Urinary bladder (tissue), 4 donors: ENCODE data around the gene GPR158. TPM values are rescaled to one million over a fixed set of nuclear protein-coding genes. Genes with fewer than 3 reads are reported as not detected.

Source experiments
- DNase-seq: peaks from one replicate; pipeline ENCODE4 v3.0.0-alpha.2; 2015; ENCODE audit errors: extremely low spot score
- H3K27ac ChIP-seq: one replicate; pipeline ENCODE4 v1.5.1; 2013; ENCODE audit warnings: low read depth, mild to moderate bottlenecking, moderate library complexity
- H3K36me3 ChIP-seq: one replicate; pipeline ENCODE4 v1.6.1; 2013; ENCODE audit warnings: mild to moderate bottlenecking, moderate library complexity; ENCODE audit not compliant: insufficient read depth
- H3K4me1 ChIP-seq: one replicate; pipeline ENCODE4 v1.6.1; 2013; ENCODE audit warnings: mild to moderate bottlenecking, moderate library complexity; ENCODE audit not compliant: insufficient read depth
- H3K4me3 ChIP-seq: one replicate; pipeline ENCODE4 v1.5.1; 2013; ENCODE audit warnings: low read depth, low read length
- whole genome bisulfite sequencing: extraction: QIAGEN DNeasy Blood & Tissue Kit; methylation state at CpG from one replicate; pipeline ENCODE4 v1.1.7; 2013; 5-methylcytosine and 5-hydroxymethylcytosine counted together
- polyA plus RNA-seq: library from polyadenylated mRNA; stranded (reverse); fragments of 200-250 nt; gene quantifications from one replicate; pipeline ENCODE4 v1.2.3, GENCODE V29; 2013
- total RNA-seq: library from RNA; depleted of rRNA; stranded (reverse); fragments of >200 nt; gene quantifications from one replicate; pipeline ENCODE4 v1.2.3, GENCODE V29; 2014
- donor health status: healthy with polysubstance abuse.
- donor health status: healthy.

The GPR158 gene
- total and polyA plus RNA-seq, 2 donors, result 0.14 to 0.69 TPM

DNA sequence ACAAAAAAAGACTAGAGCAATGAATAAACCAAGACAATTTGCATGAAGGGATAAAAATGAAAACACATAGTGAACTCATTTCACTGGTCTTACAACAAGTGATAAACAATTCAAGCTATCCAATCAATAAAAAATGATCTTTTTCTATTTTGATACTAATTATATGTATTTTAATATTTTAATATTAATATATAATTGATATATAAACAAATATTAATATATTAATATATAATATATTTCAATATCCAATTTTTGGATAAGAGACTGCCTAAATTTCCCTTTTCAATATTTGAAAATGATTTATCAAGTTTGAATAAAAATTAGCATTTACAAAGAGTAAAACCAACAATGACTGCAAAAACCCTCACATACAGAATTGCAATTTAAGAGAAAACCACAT, 317.9 kb downstream of the GPR158 start:
- DNase-seq, result no peak
- Histone ChIP-seq H3K4me1 (no peaks in the 10 kb centered on the region), H3K27ac (no peak overlapping the region), H3K36me3 (no peaks in the 10 kb centered on the region), H3K4me3 (no peak overlapping the region)

- Histone ChIP-seq H3K36me3 (no peaks in the 10 kb centered on the region), H3K4me1 (no peaks in the 10 kb centered on the region), H3K4me3 (no peak overlapping the region), H3K27ac (no peak overlapping the region)
- DNase-seq, result no peak
- 13% methylated on average over 4 of the region's 4 CpGs for WGBS
These were observed 318.5 kb downstream of the GPR158 start for GRCh38 chr10:25493122-25493893.

DNA sequence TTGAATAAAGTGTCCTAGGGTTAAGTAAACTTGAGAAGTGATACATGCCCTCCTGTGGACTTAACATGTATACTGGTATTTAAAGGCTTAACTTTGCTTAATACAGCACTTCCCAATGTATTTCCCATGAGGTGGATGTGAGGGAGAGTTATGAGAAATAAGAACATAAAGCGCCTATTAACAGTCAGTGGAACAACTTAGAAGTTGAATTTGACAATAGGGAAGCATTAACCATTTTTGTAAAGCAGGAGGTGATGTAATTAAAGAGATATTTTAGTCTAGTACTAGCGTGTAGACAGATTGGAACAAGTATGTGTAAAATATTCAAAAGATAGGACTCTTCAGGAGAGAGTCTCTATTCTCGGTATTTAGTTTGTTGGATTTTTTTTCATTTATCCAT, 322.4 kb downstream of the GPR158 start:
- WGBS, result 64% methylated on average over 3 of the region's 3 CpGs
- Histone ChIP-seq H3K4me3 (no peak overlapping the region), H3K4me1 (no peaks in the 10 kb centered on the region), H3K36me3 (no peaks in the 10 kb centered on the region), H3K27ac (no peak overlapping the region)
- DNase-seq, result no peak

- H3K27ac ChIP-seq, result no peak overlapping the region
- WGBS, result 87% methylated on average over 5 of the region's 5 CpGs
- no peaks in the 10 kb centered on the region for H3K4me1 ChIP-seq
- H3K4me3 ChIP-seq, result no peak overlapping the region
- no peak for DNase-seq
- H3K36me3 ChIP-seq, result no peaks in the 10 kb centered on the region
These were observed 323.8 kb downstream of the GPR158 start for GRCh38 chr10:25498645-25499044.

GRCh38 chr10:25501912-25502311, 327.1 kb downstream of the GPR158 start:
- Histone ChIP-seq H3K36me3 (no peaks in the 10 kb centered on the region), H3K4me3 (no peak overlapping the region), H3K4me1 (no peaks in the 10 kb centered on the region), H3K27ac (no peak overlapping the region)
- no peak for DNase-seq
- WGBS, result 37% methylated on average over 4 of the region's 4 CpGs

DNA sequence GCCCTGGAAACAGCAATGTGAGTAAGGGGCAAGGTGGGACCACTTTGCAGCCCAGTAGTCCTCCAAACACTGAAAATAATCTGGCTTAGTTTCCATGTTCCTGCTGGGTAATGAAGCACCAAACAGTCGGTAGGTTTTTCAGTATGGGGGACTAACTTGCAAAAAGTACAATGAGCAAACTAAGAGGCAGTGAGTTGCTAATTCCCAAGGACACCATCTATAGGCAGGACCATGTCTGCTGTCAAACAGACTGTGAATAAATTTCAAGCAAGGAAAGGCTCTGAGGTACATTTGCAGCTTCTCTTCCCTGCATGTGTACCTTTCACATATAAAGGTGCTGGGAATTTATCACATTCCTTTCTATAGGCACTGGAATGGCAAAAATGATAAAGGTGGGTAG, 327.7 kb downstream of the GPR158 start:
- H3K4me3 ChIP-seq, result no peak overlapping the region
- no peaks in the 10 kb centered on the region for H3K36me3 ChIP-seq
- 62% methylated on average over 1 of the region's 1 CpG for WGBS
- no peak overlapping the region for H3K27ac ChIP-seq
- H3K4me1 ChIP-seq, result no peaks in the 10 kb centered on the region
- DNase-seq, result no peak

- no peak overlapping the region for H3K27ac ChIP-seq
- no peaks in the 10 kb centered on the region for H3K36me3 ChIP-seq
- no peaks in the 10 kb centered on the region for H3K4me1 ChIP-seq
- H3K4me3 ChIP-seq, result no peak overlapping the region
- 79% methylated on average over 3 of the region's 3 CpGs for WGBS
- DNase-seq, result no peak
These were observed 329.5 kb downstream of the GPR158 start for GRCh38 chr10:25504306-25504705.

DNA sequence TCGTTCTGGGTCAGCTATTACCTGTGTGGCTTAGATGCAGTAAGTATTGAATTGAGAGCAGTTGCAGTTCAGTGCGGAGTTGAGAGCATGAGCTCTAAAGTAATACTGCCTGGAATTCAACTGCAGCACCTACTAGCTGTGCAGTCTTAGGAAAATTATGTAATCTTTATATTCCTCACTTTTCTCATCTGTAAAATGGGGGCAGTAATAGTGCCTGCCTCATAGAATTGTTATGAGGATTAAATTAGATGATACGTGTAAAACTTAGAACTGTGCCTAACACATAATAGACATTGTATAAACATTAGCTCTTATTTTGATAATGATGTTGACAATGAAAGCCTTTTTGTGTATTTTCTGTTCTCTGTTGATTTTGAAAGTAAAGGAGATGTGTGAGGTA, 330.0 kb downstream of the GPR158 start:
- DNase-seq, result no peak

GRCh38 chr10:25505466-25505865, 330.7 kb downstream of the GPR158 start:
- DNase-seq, result no peak
- H3K36me3 ChIP-seq, result no peaks in the 10 kb centered on the region
- no peaks in the 10 kb centered on the region for H3K4me1 ChIP-seq
- WGBS, result 86% methylated on average over 3 of the region's 3 CpGs
- no peak overlapping the region for H3K4me3 ChIP-seq
- no peak overlapping the region for H3K27ac ChIP-seq

More for the DNA sequence above, 330.0 kb downstream of the GPR158 start:
- 82% methylated on average over 3 of the region's 3 CpGs for WGBS
- Histone ChIP-seq H3K4me1 (no peaks in the 10 kb centered on the region), H3K4me3 (no peak overlapping the region), H3K27ac (no peak overlapping the region), H3K36me3 (no peaks in the 10 kb centered on the region)

GRCh38 chr10:25506821-25507335, 332.1 kb downstream of the GPR158 start:
- no peak for DNase-seq
- Histone ChIP-seq H3K27ac (no peak overlapping the region), H3K4me3 (no peak overlapping the region), H3K36me3 (no peaks in the 10 kb centered on the region), H3K4me1 (no peaks in the 10 kb centered on the region)
- WGBS, result 28% methylated on average over 2 of the region's 2 CpGs

DNA sequence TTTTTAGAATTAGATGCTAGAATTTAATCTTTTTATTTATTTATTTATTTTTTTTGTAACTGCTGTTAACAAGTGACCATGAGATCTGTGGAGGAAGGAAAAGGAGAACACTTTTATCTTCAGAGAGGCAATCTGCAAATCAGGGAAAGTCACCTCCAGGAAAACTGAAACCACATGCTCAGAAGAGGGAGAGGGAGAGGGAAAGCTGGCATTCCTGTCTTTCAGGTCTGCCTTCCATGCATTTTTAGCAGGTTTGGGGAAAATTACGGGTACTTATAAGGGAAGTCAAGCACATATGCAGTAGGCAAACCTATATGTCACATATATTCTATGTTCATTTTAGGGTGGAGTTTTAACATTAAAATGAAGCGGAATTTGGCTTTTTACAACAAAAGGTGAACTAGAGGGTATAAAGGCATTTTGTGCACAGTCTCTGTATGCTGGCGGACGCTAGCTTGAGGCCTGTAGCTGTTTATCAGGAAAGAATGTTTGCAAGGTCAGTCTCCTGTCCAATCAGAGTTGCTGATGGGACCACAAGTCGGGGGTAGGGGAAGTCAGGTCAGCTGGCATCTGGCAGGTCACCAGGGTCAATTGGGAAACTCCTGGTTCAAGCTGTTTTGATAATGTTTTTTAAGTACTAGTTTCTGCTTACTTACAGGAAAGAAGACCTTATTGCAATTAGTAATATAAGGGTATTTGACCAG, 333.5 kb downstream of the GPR158 start:
- 78% methylated on average over 5 of the region's 5 CpGs for WGBS
- no peak overlapping the region for H3K4me3 ChIP-seq
- no peak overlapping the region for H3K27ac ChIP-seq
- no peak for DNase-seq
- no peaks in the 10 kb centered on the region for H3K4me1 ChIP-seq
- H3K36me3 ChIP-seq, result no peaks in the 10 kb centered on the region

GRCh38 chr10:25509151-25509550, 334.4 kb downstream of the GPR158 start:
- DNase-seq, result no peak
- H3K4me1 ChIP-seq, result no peaks in the 10 kb centered on the region
- H3K4me3 ChIP-seq, result no peak overlapping the region
- no peaks in the 10 kb centered on the region for H3K36me3 ChIP-seq
- no peak overlapping the region for H3K27ac ChIP-seq
- 80% methylated on average over 6 of the region's 6 CpGs for WGBS

GRCh38 chr10:25522294-25522693, 347.5 kb downstream of the GPR158 start:
- Histone ChIP-seq H3K27ac (no peak overlapping the region), H3K36me3 (no peaks in the 10 kb centered on the region), H3K4me3 (no peak overlapping the region), H3K4me1 (no peaks in the 10 kb centered on the region)
- 84% methylated on average over 2 of the region's 2 CpGs for WGBS
- DNase-seq, result no peak

GRCh38 chr10:25522946-25523608, 348.3 kb downstream of the GPR158 start:
- H3K27ac ChIP-seq, result no peak overlapping the region
- no peak for DNase-seq
- no peaks in the 10 kb centered on the region for H3K36me3 ChIP-seq
- 87% methylated on average over 4 of the region's 4 CpGs for WGBS
- no peaks in the 10 kb centered on the region for H3K4me1 ChIP-seq
- H3K4me3 ChIP-seq, result no peak overlapping the region
